ENCODE data around the gene NOD1.
A peak's percentile ranks its signal among the peaks of the same experiment; 100 is the strongest.
"Not testable (repeated sequence)": the region's sequence is repeated elsewhere in the genome, so short reads cannot be mapped to it uniquely, and the experiment has no call there.

NOD1 gene

GRCh38 chr7:30504301-30505173 is 26.0 kb upstream of the NOD1 start, which contains the start of gene GGCT:
Gene GGCT (minus strand): TSS chr7:30504829. CDS start chr7:30504709, 120 bp downstream.
- DNase-seq, result peak; percentile 94

DNA sequence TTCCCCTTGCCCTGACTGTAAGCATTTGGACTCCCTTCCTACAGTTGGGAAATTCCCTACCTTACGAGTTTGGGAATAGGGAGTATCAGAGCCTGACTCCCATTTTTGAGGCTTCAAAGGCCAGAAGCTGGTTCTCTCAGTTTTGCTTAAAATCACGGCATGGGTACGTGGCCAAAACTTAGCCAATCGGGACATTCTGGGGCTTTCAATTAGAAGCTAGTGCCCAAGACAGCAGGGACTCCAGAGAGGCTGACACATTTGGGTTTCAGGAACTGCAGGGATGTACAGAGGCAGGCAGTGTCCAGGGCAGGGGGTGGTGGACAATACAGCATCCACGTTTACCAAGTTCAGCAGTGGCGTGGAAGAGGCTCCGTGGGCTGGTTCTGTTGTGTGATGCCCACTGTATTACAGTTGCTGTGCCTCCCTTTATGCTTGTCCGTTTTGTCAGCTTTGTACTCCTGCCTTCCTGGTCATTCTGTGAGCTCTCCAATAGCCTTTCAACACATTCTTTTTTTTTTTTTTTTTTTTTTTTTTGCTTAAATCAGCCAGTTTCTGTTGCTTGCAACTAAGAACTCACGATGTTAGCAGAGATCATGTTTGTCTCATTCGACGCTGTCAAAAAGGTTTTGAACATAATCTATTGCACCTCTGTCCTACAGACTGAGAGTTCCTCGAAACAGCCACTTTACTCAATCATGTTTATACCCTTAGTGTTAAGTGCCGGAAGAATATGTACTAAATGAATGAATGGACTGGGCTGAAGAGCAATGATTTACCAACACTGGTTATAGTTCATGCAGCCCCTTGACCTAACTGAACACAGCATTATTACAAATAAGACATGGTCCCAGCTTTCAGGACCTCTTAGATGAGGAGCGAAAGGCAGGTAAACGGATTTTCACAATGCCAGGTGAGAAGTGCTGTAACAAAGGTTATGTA is 25.0 kb upstream of the NOD1 start:
- no peak for DNase-seq

DNA sequence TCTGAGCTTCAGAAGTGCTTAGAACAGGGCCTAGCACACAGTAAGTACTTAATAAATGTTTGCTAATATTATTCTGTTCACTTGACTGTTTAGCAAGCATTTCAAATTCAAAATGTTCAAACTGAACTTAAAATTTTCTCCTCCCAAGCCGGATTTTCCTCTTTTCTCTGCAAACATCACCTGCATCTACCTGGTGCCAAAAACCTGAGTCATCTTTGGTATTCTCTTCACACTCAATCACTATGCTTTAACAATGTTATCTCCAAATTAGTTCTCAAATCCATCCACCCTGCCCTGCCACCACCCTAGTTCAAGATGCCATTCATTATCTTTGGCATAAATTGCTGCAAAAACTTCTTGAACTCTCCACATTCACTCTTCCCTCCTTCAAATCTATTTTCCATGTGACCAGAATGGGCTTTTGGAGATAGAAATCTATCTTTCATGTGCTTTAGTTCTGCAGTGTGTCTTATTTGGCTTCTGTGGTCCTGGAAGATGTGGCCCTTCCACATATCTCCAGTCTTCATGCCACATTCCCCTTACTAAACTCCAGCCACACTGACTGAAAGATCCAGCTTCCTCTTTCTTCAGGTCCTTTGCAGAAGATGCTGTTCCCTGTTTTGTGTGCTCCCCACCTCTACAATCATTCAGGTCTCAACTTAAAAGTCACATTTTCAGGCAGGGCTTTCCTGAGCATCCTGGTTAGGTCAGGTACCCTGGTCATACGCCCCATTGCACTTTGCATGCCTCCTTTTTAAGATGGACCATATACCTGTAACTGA is 24.1 kb upstream of the NOD1 start:
- no peak for DNase-seq

DNA sequence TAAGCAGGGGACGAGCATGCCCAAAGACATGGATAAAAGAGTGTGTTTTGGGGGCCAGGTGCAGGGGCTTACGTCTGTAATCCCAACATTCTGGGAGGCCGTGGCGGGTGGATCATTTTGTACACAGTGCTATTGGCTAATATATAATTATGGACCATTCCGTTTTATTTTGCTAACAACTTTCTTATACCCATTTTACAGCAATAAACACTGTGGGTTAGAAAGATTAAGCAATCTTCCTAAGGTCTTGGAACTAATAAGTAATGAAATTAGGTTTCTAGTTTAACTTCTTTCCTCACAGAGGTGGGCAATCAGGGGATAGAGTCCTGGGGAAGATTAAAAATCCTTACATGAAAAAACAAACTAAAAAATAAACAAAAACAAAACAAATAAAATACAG is 22.7 kb upstream of the NOD1 start:
- no peak for DNase-seq

DNA sequence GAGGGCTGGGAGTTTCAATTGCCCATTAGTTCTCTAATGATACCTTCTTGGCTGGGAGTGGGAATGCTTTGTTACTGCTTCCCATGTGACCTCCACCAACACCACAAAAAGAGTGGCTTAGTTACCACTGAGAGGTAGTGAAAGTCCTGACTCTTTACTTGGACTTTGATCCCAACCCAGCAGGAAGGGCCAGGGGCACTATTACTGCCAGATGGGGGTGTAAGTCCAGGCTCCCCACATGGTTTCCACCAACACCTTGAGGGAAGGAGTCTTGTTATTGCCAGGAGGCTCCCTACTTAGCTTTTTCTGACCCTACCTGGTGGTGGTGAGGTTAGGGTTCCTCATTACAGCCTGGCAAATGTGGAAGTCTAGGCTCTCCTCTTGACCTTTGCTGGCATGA is 14.6 kb upstream of the NOD1 start:
- no peak for DNase-seq

DNA sequence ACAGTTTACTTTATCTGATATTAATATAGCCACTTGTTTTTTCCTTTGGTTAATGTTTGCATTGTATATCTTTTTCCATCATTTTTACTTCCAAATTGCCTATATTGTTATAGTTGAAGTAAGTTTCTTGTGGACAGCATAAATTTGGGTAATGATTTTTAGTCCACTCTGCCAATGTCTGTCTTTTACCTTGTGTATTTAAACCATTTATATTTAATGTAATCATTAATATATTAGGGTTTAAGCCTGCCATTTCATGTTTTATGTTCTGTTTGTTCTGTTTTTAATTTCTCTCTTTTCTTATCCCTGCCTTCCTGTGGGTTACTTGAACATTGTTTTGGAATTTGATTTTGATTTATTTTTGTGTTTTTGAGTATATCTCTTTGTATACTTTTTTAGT is 12.8 kb upstream of the NOD1 start:
- no peak for DNase-seq

GRCh38 chr7:30487371-30487770 is 8.8 kb upstream of the NOD1 start:
- DNase-seq, result no peak

DNA sequence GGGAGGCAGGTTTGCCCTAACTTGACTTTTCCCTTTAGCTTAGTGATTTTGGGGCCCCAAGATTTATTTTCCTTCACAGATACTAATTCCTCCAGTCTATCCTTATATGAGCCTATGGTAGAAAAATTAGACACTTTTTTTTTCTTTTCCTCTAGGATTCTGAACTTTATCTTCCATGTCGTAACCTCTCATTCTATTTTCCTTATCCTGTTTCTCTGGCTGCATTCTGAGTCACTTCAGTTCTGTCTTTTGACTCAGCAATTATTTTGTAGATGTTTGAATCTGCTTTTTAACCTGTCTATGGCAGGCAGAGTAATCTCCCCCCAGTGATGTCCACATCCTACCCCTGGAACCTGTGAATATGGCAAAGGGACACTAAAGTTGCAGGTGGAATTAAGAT is 7.1 kb upstream of the NOD1 start:
- no peak for DNase-seq

DNA sequence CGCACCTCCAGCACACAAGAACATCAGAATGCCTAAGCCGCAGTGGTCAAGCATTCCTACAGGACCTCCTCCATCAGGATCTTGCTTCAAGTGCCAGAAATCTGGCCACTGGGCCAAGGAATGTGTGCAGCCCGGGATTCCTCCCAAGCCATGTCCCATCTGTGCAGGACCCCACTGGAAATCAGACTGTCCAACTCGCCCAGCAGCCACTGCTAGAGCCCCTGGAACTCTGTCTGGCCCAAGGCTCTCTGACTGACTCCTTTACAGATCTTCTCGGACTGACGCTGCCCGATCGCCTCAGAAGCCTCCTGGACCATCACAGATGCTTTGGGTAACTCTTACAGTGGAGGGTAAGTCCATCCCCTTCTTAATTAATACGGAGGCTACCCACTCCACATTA is 2.8 kb upstream of the NOD1 start:
- DNase-seq, result not testable (repeated sequence)

GRCh38 chr7:30479202-30480120 is 877 bp upstream of the NOD1 start:
- peak; percentile 12 for DNase-seq

DNA sequence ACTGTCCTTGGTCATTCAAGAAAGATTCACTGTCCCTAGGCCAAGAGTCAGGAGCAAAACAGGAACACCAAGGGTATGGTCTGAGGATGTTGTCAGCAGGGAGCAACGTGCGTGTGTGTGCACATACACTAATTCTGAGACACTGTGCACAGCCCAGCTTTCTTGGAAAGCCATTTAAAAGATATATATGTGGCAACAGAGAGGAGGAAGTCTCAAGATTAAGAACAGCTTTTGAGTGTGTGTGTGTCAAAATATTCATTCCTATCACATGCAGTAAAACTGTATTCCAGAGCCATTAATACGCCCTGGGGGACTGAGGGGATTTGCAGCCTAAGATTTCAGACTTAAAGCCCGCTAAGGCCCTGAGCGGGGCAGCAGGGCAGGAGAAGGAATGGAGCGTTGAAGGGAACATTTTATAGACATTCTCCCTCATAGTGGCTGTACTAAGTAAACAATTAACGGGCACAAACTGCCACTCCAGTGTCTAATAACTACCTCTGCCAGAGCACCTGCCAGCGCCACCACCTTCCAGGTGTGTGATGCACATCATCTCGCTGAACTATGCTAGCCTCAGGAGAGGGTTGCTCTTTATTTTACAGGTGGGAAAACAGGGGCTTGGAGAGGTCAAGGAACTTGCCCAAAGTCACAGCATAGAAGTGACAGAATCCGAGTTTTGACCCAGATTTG is 2.0 kb downstream of the NOD1 start:
- no peak for DNase-seq

GRCh38 chr7:30475580-30475979 is 3.0 kb downstream of the NOD1 start:
- DNase-seq, result no peak

DNA sequence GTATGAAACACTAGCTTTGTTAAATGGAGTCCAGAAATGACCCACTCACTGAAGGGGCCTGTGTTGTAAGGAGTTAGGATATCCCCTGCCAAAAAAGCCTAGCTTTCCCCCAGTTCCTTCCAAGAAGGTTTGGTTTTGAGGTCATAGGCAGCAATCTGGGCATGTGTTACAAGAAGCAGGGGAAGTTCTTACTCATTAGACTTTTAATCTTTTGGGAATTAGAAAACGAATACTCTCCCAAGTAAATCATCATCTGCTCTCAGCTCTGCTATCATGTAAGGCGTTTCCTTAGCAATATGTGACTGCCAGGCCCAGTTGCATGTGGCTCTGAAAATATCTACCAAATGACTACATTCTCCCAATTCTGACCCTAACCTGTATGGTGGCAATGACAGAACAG is 3.7 kb downstream of the NOD1 start:
- no peak for DNase-seq

- DNase-seq, result no peak
These were observed 4.1 kb downstream of the NOD1 start for GRCh38 chr7:30474485-30474884.

DNA sequence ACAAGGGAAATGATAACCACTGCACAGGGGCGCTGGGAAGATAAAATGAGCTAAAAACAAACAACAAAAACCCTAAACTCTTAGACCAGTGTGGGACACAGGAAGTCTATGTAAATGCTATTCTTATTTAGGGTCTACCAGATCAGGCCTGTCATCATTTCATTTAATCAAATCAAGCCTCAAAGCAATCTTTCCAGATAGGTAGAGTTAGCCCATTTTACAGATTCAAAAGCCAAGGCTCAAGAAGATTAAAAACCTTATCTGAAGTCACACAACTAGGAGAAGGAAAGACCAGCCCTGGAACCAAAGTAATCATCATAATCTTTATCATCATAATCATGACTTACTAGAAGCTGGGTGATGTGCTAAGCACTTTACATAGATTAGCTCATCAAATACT is 4.7 kb downstream of the NOD1 start:
- no peak for DNase-seq

DNA sequence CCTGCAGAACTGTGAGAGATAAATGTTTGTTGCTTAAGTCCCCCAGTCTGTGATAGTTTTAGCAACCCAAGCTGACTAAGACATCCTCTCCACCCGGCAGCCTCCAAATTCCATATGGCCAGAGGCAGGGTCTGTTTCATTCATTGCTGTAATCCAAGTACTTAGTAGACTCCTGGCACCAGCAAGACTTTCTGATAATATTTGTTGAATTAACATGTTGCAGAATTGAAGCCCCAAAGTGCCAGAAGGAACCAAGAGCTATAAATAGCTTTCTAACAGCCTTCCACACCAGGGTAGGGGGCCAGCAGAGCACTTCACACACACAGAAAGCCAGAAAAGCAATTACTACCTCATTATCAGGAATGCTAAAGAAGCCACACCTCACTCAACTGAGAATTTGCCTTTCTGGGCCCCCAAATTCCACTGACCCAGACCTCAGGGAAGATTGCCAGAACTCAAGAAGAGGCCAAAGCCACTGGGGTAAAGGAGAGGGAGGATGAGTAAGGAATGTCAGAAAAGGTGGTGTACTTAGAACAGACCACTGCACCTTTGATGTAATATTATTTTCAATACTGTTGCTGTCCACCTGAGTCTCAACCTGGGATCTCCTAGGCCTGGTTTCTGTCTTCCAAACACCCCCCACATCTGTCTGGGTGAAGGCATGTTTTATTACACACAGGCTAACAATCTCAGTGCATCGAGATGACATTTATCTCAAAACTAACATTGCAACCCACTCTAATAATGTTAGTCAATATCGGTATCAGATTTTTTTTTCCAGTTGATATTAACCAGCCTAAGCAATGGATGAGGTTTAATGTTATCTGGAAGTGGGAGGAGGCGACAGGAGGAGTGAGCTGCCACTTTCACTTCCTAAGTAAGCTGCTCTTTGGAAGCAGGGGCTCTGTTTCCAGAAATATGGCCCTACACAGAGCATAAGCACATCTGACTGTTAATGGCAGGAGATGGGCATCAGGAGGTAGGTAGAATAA is 5.5 kb downstream of the NOD1 start:
- DNase-seq, result no peak

GRCh38 chr7:30472081-30472783 is 6.4 kb downstream of the NOD1 start:
- no peak for DNase-seq

- no peak for DNase-seq
These were observed 7.4 kb downstream of the NOD1 start for GRCh38 chr7:30471205-30471604.

DNA sequence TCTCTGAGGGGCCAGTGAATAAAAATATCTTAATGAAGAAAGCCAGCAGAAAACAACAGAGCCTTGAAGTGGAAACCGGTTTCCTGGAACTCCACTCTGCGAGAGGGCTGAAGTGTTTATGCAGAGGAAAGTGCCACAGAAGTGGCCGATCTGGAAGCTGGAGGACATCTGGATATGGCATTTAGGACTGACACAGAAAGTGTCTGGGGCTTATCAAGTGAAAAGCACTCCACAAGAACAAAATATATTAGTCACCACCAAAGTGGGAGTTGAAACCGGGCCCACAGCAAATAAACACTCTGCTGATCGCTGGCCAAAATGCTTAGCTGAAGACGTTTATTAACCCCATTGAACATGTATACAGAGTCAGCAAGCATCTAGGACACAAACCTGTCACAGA is 7.8 kb downstream of the NOD1 start:
- DNase-seq, result no peak
